Breast epithelium (tissue), 3 donors: ENCODE measurements around the gene QRICH2.

Source experiments
- CTCF ChIP-seq, 3 donors: fragments of 450-650 bp; IDR thresholded peaks; one replicate each; pipeline ENCODE4 v1.5.1; 2016 to 2017; ENCODE audit warnings: antibody characterized with exemption in 3 of 3, mild to moderate bottlenecking in 3 of 3, moderate library complexity in 3 of 3
- POLR2A ChIP-seq: fragments of 450-650 bp; IDR thresholded peaks from one replicate; pipeline ENCODE4 v1.6.1; 2016; ENCODE audit warnings: antibody characterized with exemption, mild to moderate bottlenecking, moderate library complexity
- POLR2AphosphoS5 ChIP-seq, 3 donors: sonication (generic); formaldehyde crosslinking; IDR thresholded peaks; one replicate each; pipeline ENCODE4 v1.6.1; 2017; ENCODE audit warnings: antibody characterized with exemption in 3 of 3

GRCh38 chr17:76314392-76315227, 6.5 kb upstream of the QRICH2 start:
- TF ChIP-seq POLR2A (no peak), CTCF (IDR thresholded peaks at IDR 0.05) (no peak), POLR2AphosphoS5 (IDR thresholded peaks at IDR 0.05) (no peak)
